ENCODE results near the gene ESPN.

GRCh38 chr1:6414881-6415626 is 9.5 kb upstream of the ESPN start:
- TF ChIP-seq CTCF (conservative IDR thresholded peaks at IDR 0.05; ENCODE audit: low read length) (no peak), EZH2phosphoT487 (IDR thresholded peaks at IDR 0.05; ENCODE audit: borderline replicate concordance) (no peak)

Data from Loucy (cell line).